Daoy (cell line): Measurements from ENCODE around the gene EIF4EBP2. TPM values are rescaled to one million over a fixed set of nuclear protein-coding genes. Genes with fewer than 3 reads are reported as not detected.

Experiments used
- DNase-seq: peaks from one replicate; pipeline ENCODE4 v3.0.0-alpha.2; 2015; ENCODE audit warnings: low read depth
- total RNA-seq: library from RNA; depleted of rRNA; stranded (reverse); fragments of >200 nt; shearing (Covaris generic); gene quantifications from 2 replicates; pipeline ENCODE4 v1.2.3, GENCODE V29; 2014; rRNA removed

Gene EIF4EBP2
- total RNA-seq, 1 experiment from 2014 or later = 19.2 TPM

DNA sequence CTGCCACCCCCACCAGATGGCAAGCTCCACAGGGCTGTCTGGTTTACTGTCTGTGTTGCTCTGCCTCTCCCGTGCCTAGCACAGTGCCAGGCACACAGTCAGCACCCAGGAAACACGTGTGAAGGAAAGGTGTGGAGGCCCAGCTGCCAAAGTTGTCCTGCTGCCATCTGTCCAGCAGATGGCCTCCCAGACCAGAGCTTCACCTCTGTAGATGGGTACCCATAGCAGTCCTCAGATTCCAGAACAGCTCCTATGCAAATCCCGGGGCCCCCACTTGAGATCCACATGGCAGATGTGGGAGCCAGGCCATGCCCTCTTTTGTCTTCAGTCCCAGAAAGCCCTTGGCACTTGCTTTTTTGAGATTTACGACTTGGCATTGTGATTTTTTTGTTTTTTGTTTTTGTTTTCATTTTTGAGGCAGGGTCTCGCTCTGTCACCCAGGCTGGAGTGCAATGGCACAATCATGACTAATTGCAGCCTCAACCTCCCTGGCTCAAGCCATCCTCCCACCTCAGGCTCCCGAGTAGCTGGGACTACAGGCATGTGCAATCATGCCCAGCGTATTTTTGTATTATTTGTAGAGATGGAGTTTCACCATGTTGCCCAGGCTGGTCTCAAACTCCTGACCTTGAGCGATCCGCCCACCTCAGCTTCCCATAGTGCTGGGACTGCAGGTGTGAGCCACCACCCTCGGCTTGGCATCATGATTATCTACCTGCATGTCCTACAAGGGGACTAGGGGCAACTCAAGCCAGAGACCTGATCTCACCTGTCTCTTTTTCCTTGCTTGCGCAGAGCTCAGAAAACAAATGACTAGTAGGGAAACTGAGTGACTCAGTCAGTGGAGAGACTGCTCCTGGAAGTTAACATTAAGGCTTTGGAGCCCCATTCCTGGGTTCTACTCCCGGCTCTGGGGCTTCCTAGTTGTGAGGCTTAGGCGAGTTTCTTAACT lies 57.7 kb downstream of the EIF4EBP2 start:
- peak; percentile 58 for DNase-seq

DNA sequence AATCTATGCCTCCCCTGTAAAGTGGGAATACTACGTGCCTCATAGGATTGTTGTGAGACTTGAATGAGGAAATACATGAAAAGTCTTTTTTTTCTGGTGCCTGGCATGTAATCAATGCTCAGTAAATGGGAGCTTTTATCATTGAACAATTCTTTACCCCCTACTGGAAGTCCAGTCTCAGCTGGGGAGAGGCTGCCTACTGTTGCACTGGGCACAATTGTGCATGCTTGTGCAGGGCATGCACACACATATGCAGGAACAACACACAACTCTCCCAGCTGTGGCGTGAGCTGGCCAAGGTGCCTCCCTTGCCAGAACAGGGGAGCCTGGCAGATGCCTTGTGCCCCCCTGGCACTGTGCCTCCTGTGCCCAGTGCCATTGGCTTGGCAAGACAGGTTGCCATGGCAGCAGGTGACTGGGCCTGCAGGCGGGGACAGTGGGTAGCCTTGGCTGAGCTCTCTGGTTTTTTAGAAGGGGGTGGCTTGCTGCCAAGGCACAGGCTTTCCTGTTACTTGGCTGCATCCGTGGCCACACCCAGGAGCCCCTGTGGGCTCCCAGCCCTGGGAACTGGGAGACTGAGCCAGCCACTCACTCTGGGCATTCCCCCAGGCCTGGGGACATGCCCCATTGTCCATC lies 58.5 kb downstream of the EIF4EBP2 start:
- peak; percentile 63 for DNase-seq

DNA sequence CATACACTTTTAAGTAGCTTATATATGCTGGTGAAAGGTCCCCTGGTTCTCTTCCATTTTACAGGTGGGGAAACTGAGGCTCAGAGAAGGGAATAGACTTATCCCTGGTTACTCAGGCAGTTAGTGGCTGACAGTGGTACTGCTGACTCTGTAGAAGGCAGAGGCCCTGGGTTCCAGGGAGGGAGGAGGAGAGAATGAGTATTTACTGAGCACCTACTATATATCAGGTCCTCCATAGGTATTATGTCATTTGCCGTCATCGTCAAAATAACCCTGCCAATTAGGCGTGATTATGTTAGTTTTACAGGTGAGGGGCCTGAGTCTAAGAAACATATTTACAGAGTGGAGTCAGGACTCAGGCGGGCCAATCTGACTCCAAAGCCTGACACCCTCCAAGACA lies 61.3 kb downstream of the EIF4EBP2 start:
- no peak for DNase-seq

DNA sequence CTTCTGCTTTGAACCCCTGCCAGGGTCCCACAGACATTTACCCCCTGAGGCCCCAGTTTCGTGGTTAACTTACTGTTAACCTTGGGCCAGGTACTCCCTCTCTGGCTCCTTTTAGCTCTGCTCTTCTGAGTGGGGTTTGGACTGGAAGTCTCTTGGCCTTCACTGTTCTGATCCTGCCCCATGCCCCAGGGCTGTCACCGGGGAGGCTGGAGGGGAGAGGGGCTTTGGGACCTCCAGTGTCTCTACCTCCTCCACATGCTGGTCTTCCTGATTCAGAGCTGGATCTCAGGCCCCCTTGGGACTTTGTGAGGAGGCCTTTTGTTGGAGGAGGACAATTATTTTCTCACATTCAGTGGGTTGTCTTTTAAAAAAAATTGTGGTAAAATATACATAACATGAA lies 61.9 kb downstream of the EIF4EBP2 start:
- no peak for DNase-seq

DNA sequence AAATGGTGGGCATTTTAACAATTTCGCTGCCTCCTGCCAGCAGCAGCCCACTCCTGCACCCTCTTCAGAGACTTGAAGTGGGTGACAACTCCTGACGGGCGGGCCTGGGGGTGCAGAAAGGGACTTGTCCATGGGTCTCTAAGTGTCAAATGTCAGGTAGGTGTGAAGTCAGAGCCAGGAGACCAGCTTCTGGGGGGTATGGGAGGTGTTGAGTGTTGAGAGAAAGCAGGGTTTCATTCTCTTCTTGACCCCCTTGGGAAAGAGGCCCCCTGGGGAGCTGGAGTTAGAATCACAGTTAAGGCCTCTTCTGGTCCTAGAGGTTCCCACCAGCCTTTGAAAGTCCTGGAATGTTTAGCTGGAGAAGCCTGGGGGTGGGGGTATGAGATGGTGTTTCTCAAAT lies 63.0 kb downstream of the EIF4EBP2 start:
- no peak for DNase-seq

DNA sequence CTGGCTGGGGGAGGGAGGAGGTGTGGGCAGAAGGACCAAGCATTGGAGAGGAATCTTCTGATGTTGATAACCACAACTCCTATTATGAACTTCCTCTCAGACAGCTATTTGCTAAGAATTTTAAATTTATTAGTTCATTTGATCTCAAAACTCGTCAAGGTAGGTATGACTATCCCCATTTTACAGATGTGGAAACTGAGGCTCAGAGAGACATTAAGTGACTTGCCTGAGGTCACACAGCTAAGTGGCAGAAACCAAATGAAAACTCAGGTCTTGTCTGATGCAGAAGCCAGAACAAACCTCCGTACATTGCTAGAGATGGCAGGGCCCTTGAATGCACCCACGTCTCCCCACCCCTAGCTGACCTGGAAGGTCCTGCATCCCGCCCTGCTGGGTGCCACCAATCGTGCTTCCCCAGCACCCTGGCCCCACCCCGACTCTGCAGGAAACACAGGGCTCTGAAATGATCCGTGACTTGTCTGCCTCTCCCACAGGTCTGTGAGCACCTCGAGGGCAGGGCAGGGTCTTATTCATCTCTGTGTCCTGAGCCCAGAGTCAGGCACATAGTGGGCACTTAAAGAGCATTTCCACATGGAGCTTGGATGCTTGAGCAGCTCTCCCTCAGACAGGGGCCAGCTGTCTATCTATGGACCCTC lies 69.0 kb downstream of the EIF4EBP2 start:
- DNase-seq = no peak

DNA sequence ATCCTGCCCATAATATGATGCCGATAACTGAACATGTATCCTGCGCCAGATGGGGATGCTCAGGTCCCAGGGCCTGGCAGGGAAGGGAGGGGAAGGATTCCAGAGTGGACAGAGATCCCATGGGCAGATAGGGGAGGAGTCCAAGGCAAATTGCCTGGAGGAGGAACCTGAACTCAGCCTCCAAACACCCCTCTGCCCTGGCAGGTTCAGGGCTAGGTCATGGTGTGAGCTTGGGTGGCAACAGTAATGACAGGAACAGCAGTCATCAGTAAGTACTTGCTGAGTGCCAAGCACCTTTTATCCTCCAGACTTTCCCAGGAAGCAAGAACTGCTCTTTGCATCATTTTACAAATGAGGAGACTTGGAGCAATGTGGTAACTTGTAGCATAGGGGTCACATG lies 70.8 kb downstream of the EIF4EBP2 start:
- DNase-seq = no peak

DNA sequence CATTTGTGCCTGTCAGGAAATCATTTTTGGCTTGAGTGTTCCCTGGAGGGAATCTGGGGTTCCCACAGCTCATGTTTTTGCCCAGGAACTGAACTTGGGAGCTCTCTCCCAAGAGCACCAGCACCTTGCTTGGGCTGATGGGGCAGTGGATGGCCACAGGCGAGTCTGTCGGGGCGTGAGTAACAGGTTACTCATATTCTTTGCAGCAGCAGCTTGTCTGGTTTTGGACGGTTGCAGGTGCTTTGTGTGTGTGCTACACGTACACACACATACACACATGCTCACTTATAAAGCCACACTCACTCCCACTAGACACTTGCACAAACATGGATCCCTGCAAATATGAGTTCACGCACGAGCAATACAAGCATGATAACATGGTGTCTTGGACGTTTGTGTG lies 71.7 kb downstream of the EIF4EBP2 start:
- DNase-seq = peak; percentile 69

DNA sequence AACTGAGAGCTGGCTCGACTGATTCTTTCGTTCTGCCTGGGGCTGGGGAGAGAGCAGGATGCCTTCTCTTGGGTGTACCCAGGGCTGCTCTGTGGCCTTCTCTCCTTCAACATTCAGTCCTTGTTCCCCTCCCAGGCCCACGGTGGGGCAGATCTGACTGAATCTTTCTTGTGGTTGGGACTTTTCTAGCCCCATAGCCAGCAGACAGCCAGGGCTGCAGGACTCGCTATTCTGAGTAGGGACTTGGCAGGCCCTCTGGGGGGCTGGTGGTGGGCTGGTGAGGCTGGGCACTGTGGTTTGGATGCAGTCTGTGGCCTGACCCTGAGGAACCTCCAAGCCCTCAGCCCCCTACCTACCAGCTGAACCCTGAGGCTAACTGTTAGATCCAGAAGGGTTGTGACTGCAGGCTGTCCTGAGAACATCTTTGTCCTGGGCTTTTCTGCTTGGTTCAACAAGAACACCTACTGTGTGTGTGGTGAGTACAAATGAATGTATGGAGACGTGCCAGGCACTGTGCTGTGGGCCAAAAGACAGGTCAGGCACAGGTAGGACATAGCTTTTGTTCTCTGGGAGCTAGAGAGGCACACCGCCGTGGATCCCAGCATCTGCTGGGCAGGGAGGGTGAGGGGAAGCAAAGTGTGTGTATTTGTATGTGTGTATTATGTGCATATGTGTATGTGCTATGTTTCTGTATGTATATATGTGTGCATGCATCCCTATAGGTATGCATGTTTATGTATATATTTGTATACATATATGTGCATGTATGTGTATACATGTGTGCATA lies 72.5 kb downstream of the EIF4EBP2 start:
- no peak for DNase-seq

DNA sequence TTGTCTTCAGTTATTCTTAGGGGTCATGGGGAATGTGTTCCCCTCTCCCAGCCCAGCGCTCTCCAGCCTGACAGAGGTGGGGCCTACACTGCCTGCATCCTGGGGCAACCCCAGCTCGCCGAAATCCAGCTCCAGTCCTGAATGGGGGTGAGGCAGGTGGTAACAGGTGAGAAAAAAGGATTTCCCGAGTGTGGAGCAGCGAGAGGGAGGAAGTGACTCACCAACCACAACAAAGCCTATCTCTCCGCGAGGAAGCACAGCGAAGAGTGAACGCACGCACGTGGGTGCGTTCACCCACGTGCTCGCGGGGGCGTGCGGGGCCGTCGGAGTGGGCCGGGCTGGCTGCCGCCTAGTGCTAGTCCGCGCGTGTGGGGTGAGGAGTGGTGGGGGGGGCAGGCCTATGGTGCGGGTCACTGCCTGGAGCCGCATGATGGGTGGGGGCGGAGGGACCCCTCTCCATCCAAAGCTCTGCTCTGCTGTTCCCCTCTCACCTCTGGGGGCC lies 73.8 kb downstream of the EIF4EBP2 start:
- peak; percentile 55 for DNase-seq

Other genes starting within 250 kb of the EIF4EBP2 start
- 59.2 and 77.9 TPM in 2 replicates for gene SAR1A, start 233.6 kb upstream of the EIF4EBP2 start, total RNA-seq
- gene PPA1, start 170.7 kb upstream of the EIF4EBP2 start, total RNA-seq = 225 and 310 TPM in 2 replicates
- under 0.01 TPM in 1 of 2 replicates, not detected in the other for gene NPFFR1, start 120.1 kb upstream of the EIF4EBP2 start, total RNA-seq
- gene LRRC20, start 21.5 kb upstream of the EIF4EBP2 start, total RNA-seq = 2.8 and 7.1 TPM in 2 replicates
- not detected in 2 replicates for gene NODAL, start 37.5 kb downstream of the EIF4EBP2 start, total RNA-seq
- 0.92 and 1.9 TPM in 2 replicates for gene PALD1, start 74.6 kb downstream of the EIF4EBP2 start, total RNA-seq
- not detected in 2 replicates for gene PRF1, start 198.6 kb downstream of the EIF4EBP2 start, total RNA-seq